ENCODE results near the gene ZCCHC14.

The ZCCHC14 gene

DNA sequence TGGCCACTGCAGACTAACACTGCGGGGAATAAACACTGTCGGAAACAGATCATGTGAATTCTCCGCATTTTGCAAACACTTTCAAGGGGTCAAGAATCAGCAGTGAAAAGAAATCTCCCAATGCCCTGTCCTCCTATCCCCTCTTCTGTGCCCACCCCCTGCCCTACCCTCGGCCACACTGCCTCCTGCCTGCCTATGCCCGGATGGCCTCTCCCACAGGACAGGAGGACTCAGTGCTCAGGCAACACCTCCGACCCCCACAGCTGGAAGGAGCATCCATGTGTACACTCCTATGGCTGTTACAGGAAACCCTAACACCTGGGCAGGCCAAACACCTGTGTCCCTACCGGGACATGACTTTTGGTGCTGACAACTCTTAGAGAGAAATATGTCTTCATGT, 133.7 kb downstream of the ZCCHC14 start:
- Histone ChIP-seq H3K4me3 (no peak overlapping the region), H3K27ac (no peak overlapping the region)
- no peak for DNase-seq (ENCODE audit: low spot score)
- TF ChIP-seq, protein P1, sequence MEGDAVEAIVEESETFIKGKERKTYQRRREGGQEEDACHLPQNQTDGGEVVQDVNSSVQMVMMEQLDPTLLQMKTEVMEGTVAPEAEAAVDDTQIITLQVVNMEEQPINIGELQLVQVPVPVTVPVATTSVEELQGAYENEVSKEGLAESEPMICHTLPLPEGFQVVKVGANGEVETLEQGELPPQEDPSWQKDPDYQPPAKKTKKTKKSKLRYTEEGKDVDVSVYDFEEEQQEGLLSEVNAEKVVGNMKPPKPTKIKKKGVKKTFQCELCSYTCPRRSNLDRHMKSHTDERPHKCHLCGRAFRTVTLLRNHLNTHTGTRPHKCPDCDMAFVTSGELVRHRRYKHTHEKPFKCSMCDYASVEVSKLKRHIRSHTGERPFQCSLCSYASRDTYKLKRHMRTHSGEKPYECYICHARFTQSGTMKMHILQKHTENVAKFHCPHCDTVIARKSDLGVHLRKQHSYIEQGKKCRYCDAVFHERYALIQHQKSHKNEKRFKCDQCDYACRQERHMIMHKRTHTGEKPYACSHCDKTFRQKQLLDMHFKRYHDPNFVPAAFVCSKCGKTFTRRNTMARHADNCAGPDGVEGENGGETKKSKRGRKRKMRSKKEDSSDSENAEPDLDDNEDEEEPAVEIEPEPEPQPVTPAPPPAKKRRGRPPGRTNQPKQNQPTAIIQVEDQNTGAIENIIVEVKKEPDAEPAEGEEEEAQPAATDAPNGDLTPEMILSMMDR (IDR thresholded peaks at IDR 0.05) = no peak

DNA sequence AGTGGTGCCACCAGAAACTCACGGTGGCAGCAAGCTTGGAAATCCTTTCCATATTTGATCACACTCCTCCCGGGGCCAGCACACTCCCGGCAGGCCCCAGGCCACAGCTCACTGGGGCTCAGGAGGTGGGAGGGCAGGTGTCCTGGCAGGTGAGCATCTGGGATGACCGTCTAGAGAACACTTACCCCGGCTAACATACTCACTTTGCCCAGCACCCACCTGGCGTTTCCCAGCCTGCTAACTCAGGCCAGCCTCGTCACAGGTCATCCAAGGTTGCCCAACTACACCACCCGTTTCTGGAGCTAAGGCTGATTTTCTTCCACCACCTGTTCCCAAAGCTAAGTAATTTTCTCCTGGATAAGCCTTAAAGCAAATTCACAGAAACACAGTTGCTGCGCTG, 134.1 kb downstream of the ZCCHC14 start:
- TF ChIP-seq, protein P1 (IDR thresholded peaks at IDR 0.05) = no peak
- Histone ChIP-seq H3K27ac (no peak overlapping the region), H3K4me3 (no peak overlapping the region)
- DNase-seq (ENCODE audit: low spot score) = no peak

DNA sequence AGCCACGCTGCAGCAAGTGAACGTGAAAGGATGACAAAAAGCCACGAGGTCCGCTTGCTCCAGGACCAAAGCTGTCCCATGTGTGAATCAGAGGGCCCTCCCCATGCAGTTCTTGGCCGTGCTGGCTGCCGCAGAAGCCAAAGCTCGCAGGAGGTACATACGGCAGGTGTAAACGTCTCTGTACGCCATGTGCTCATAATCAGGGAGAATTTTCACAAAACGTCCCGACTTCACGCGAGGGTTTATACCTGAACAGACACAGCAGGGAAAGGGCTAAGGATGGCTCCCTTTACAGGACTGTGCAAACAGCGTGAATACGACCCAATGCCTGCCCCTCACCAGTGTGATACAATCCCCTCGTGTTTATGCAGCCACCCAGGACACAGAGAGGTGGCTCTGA, 134.6 kb downstream of the ZCCHC14 start:
- TF ChIP-seq, protein P1 (IDR thresholded peaks at IDR 0.05) = no peak
- H3K27ac ChIP-seq = no peak overlapping the region
- DNase-seq (ENCODE audit: low spot score) = no peak
- no peak overlapping the region for H3K4me3 ChIP-seq

DNA sequence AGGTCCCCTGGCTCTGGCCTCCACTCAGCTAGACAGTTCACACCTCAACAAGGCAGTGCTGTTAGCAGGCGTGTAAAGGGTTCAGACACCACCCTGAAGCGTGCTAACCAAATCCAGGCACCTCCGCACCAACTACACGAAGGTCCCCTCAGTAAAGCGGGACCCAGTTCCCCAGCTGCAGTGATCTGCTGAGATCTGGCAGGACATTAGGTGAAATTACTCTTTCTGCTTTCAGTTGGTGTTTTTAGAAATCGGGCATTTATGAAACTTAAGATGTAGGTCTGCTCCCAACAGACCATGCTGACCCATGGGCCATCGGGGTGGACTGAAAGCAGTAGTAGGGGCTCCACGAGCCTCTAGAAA, 136.4 kb downstream of the ZCCHC14 start:
- TF ChIP-seq, protein P1 (IDR thresholded peaks at IDR 0.05) = no peak
- DNase-seq (ENCODE audit: low spot score) = no peak
- H3K27ac ChIP-seq = no peak overlapping the region

More for the DNA sequence above, 136.4 kb downstream of the ZCCHC14 start:
- H3K4me3 ChIP-seq = no peak overlapping the region

Data from coronary artery (tissue), 2 donors.